ENCODE results near the gene MAPKAP1.

The MAPKAP1 gene

GRCh38 chr9:125508249-125508648, 198.8 kb downstream of the MAPKAP1 start:
- DNase-seq: no peak

GRCh38 chr9:125507226-125507625, 199.8 kb downstream of the MAPKAP1 start:
- DNase-seq: no peak

- no peak for DNase-seq
Observed at GRCh38 chr9:125505988-125506438, 201.0 kb downstream of the MAPKAP1 start.

GRCh38 chr9:125504616-125505015, 202.4 kb downstream of the MAPKAP1 start:
- DNase-seq: no peak

GRCh38 chr9:125497906-125498305, 209.1 kb downstream of the MAPKAP1 start:
- no peak for DNase-seq

GRCh38 chr9:125497478-125497877, 209.5 kb downstream of the MAPKAP1 start:
- no peak for DNase-seq

GRCh38 chr9:125496313-125496834, 210.6 kb downstream of the MAPKAP1 start:
- DNase-seq: no peak

GRCh38 chr9:125495172-125496119, 211.6 kb downstream of the MAPKAP1 start:
- DNase-seq: no peak

GRCh38 chr9:125494653-125494915, 212.4 kb downstream of the MAPKAP1 start:
- no peak for DNase-seq

- DNase-seq: no peak
Observed at GRCh38 chr9:125493881-125494652, 212.9 kb downstream of the MAPKAP1 start.

GRCh38 chr9:125493384-125493783, 213.6 kb downstream of the MAPKAP1 start:
- no peak for DNase-seq

- DNase-seq: no peak
Observed at GRCh38 chr9:125492719-125493118, 214.3 kb downstream of the MAPKAP1 start.

GRCh38 chr9:125487842-125488241, 219.2 kb downstream of the MAPKAP1 start:
- DNase-seq: no peak

GRCh38 chr9:125486576-125486975, 220.4 kb downstream of the MAPKAP1 start:
- DNase-seq: no peak

GRCh38 chr9:125486152-125486508, 220.9 kb downstream of the MAPKAP1 start:
- DNase-seq: no peak

GRCh38 chr9:125485471-125486151, 221.4 kb downstream of the MAPKAP1 start:
- DNase-seq: no peak

GRCh38 chr9:125484350-125485282, 222.4 kb downstream of the MAPKAP1 start:
- DNase-seq: no peak

GRCh38 chr9:125483697-125484096, 223.3 kb downstream of the MAPKAP1 start:
- no peak for DNase-seq

GRCh38 chr9:125479846-125480615, 227.0 kb downstream of the MAPKAP1 start:
- no peak for DNase-seq

GRCh38 chr9:125477089-125477544, 229.9 kb downstream of the MAPKAP1 start:
- no peak for DNase-seq

- no peak for DNase-seq
Observed at GRCh38 chr9:125476645-125477044, 230.4 kb downstream of the MAPKAP1 start.

All from activated T-cell treated with anti-CD3 and anti-CD28 coated beads, Interleukin-2, amount 50 U/mL, for 48 hours (primary cell).